ENCODE measurements around the gene SPOCD1. TPM values are rescaled to one million over a fixed set of nuclear protein-coding genes. Genes with fewer than 3 reads are reported as not detected.

Gene SPOCD1
- total RNA-seq, 1 experiment from 2014 or later: 64.0 TPM

DNA sequence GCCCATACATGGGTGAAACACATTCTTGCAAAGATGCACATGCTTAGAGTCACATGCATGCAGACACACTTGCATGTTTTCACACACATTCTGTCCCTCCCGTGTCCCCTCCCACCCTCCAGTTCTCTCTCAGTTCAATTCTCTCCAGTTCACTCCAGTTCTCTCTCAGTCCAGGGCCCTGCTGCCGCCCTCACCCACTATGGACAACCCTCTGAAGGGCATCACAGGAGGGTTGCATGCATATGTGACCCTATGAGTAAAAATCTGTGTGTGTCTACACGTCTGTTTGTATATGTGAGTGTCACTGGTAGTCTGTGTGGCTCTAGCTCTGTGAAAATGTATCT lies 29.9 kb downstream of the SPOCD1 start:
- H3K9me3 ChIP-seq (replicated peaks): no peaks in the 10 kb centered on the region
- DNase-seq (ENCODE audit: low read depth in 1 of 2, low spot score in 2 of 2): no peak
- no peak overlapping the region for H3K4me3 ChIP-seq
- no peak overlapping the region for H3K27ac ChIP-seq
- peaks cover under 1% of the 10 kb centered on the region; the same call in 1 of the 2 replicates for H3K36me3 ChIP-seq
- peaks cover 24% of the 10 kb centered on the region for H3K4me1 ChIP-seq (replicated peaks)
- H3K27me3 ChIP-seq (replicated peaks): no peaks in the 10 kb centered on the region

DNA sequence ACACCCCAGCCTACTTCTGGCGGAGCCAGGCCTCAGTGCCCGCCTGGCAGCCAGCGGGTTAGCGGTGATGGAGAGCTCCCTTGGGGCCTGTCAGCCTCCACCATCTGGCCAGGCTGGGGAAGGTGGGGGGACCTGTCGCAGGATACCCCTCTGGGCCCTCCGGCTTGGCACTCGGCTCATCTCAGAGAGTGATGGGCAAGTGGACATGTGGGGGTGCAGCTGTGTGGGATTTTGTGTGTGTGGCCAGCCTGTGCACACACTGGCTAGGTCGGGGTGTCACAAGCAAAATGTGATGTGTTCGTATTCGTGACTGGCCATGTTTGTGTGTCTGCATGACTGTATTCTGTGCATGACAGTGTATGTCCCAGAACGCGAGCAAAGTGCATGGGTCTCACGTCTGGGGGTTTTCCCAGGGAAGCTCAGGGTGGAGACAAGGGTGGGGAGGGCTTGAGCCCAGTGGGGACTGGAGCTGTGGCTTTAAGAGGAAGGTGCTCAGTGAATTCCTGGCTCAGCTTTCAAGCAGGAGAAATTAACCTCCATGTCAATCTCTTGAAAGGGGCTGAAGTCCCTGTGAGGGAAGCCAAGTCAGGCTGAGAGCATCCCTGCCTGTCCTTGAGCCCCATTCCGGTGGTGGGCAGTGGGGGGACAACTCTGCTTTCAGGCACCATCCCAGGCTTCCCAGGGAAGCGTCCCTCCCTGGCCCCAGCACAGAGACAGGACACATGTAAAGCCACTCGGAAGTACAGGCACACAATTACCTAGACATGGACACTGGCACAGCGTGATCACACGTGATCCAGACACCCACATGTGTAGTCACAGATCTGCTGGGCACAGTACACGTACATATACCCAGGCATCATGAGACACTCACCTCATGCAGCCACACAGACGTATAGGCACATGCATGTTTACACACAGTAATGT lies 30.5 kb downstream of the SPOCD1 start:
- no peak for DNase-seq (ENCODE audit: low read depth in 1 of 2, low spot score in 2 of 2)
- Histone ChIP-seq H3K27me3 (replicated peaks) (no peaks in the 10 kb centered on the region), H3K4me1 (replicated peaks) (peaks cover 24% of the 10 kb centered on the region), H3K36me3 (no peaks in the 10 kb centered on the region), H3K9me3 (replicated peaks) (no peaks in the 10 kb centered on the region), H3K4me3 (no peak overlapping the region), H3K27ac (no peak overlapping the region)

GRCh38 chr1:31784356-31785019 lies 31.3 kb downstream of the SPOCD1 start:
- Histone ChIP-seq H3K4me3 (no peak overlapping the region), H3K4me1 (replicated peaks) (peaks cover 23% of the 10 kb centered on the region), H3K9me3 (replicated peaks) (no peaks in the 10 kb centered on the region), H3K36me3 (no peaks in the 10 kb centered on the region), H3K27me3 (replicated peaks) (no peaks in the 10 kb centered on the region), H3K27ac (no peak overlapping the region)
- DNase-seq (ENCODE audit: low read depth in 1 of 2, low spot score in 2 of 2): no peak

DNA sequence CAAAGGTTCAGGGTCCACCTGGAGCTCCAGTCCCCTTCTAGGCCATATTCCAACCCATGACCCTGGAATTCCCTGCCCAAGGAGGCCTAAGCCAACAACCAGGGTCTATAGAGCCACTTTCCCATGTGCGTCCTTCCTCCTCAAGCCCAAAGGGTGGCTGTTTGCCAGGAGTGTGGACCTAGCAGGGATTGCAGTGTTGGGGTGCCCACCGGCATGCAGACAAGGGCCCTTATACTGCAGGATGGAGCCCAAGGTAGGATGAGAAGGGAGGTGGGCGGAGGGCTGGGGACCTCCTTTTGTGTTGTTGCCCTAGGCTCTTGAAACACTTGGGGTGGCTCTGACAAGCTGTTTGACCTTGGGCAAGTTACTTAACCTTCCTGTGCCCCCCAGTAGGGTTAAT lies 32.0 kb downstream of the SPOCD1 start:
- Histone ChIP-seq H3K4me3 (no peak overlapping the region), H3K27ac (no peak overlapping the region), H3K36me3 (no peaks in the 10 kb centered on the region), H3K9me3 (replicated peaks) (no peaks in the 10 kb centered on the region), H3K4me1 (replicated peaks) (peaks cover 19% of the 10 kb centered on the region), H3K27me3 (replicated peaks) (no peaks in the 10 kb centered on the region)
- DNase-seq (ENCODE audit: low read depth in 1 of 2, low spot score in 2 of 2): no peak

DNA sequence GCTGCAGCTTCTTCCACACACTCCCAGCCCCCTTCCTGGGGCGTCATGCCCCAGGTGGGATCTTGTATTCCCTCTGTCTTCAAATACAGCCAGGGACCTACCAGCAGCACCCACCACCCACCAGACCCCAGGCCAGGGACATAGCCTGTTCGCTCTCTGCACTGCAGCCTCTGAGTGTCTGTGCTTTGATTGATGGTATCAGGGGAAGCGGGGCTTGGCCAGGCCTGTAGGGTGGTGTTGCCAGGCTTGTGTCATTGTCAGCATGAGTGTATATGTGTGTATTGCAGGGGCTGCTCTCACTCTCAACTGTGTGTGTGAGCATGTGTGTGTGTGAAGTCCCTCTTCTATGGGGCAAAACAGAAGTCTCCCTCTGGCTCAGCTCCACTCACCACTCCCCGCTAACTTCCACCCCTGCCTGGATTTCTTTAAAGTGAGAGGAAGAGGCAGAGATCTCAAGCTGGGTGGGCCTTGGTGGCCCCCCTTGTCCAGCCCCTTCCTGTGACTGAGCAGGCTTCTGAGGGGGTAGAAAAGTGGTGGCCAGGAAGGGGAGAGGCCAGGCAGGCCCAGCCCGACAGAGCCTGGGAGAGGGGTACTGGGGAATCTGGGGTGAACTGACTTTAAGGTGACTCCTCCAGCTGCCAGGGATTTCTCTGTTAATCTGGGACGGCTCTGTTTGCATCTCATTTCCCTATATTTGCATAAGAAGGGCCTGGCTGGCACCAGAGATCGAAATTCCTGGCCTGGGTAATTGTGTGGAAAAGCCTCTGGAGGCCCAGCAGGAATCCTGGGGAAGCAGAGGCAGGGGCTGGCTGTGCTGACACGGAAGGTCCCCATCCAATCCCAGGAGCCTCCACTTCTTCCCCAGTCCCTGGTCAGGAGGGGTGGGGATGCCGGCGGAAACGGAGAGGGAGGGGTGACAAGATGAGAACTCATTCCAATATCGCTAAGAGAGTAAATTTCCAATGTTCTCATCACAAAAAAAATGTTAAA lies 33.1 kb downstream of the SPOCD1 start:
- H3K27ac ChIP-seq: no peak overlapping the region
- no peak for DNase-seq (ENCODE audit: low read depth in 1 of 2, low spot score in 2 of 2)
- peaks cover 11% of the 10 kb centered on the region for H3K4me1 ChIP-seq (replicated peaks)

DNA sequence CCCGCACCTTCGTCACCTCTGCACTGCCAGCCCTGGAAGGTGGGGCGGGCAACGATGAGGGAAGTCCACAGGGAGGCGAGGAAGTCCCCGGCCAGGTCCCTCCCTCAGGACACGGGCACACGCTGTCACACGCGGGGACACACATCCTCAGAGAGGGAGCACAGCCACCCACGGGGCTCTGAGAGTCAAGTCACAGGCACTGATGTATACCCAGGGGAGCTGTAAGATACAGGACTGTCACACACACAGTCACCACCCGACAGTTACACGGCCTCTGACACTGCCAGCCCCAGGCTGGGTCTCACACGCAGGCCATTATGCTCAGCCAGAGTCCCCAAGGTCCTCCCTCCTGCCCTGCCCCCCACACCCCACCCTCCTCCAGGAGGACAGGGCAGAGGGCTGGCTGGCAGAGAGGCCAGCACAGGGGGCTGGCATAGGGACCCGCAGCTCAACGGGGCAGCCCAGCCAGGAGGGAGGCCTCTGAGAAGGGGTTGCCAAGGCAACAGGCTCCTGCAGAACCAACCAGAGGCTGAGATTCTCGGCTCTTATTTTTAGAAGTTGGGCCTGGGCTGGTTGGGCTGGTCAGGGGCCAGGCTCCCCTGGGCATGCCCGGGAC lies 34.0 kb downstream of the SPOCD1 start:
- Histone ChIP-seq H3K27ac (no peak overlapping the region), H3K36me3 (no peaks in the 10 kb centered on the region), H3K4me3 (no peak overlapping the region), H3K4me1 (replicated peaks) (peaks cover 9% of the 10 kb centered on the region), H3K27me3 (replicated peaks) (no peaks in the 10 kb centered on the region), H3K9me3 (replicated peaks) (no peaks in the 10 kb centered on the region)
- no peak for DNase-seq (ENCODE audit: low read depth in 1 of 2, low spot score in 2 of 2)

More for the DNA sequence above, 33.1 kb downstream of the SPOCD1 start:
- Histone ChIP-seq H3K4me3 (no peak overlapping the region), H3K36me3 (no peaks in the 10 kb centered on the region), H3K27me3 (replicated peaks) (no peaks in the 10 kb centered on the region), H3K9me3 (replicated peaks) (no peaks in the 10 kb centered on the region)

DNA sequence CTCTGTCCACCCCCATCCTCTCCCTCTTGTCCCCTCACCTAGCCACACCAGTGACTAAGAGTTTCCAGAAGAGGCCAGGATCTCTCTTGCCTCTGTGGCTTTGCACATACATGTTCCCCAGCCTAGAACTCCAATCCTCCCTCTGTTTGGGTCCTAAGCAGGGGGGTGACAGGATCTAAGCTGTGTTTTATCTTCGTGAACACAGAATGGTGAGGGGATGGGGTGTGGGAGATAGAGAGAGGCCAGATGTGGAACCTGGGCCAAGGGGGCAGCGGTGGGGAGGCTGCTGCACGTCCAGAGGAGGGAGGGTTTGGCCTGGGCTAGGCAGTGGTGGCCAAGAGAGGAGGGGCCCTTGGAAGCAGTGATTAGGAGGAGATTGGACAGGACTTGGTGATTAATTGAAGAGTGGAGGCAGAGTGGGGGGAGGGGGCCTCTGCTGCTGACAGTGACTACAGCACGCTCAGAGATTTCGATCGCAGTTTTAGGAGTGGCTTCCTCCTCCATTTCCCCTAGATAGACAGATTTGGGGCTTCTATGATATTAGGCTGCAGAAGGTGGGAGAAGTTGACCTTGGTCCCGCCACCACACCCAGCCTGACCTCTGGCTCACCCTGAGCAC lies 34.6 kb downstream of the SPOCD1 start:
- Histone ChIP-seq H3K36me3 (no peaks in the 10 kb centered on the region), H3K27me3 (replicated peaks) (no peaks in the 10 kb centered on the region), H3K27ac (no peak overlapping the region), H3K9me3 (replicated peaks) (no peaks in the 10 kb centered on the region), H3K4me3 (no peak overlapping the region), H3K4me1 (replicated peaks) (peaks cover 9% of the 10 kb centered on the region)
- DNase-seq (ENCODE audit: low read depth in 1 of 2, low spot score in 2 of 2): no peak

DNA sequence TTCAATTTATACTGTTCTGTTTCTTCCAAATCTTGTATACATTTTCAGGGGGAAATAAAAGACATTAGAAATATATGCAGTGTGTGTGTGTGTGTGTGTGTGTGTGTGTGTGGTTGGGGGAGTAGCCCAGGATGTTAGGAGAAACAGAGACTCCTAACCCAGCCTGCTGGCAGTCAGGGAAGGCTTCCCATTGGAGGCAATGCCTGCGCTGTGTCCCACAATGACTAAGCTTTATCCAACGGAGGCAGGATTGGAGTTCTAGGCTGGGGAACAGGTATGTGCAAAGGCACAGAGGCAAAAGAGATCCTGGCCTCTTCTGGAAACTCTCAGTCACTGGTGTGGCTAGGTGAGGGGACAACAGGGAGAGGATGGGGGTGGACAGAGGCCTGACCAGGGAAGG lies 35.2 kb downstream of the SPOCD1 start:
- no peaks in the 10 kb centered on the region for H3K27me3 ChIP-seq (replicated peaks)
- no peak for DNase-seq (ENCODE audit: low read depth in 1 of 2, low spot score in 2 of 2)
- no peaks in the 10 kb centered on the region for H3K9me3 ChIP-seq (replicated peaks)
- no peak overlapping the region for H3K4me3 ChIP-seq
- no peaks in the 10 kb centered on the region for H3K36me3 ChIP-seq
- H3K4me1 ChIP-seq (replicated peaks): peaks cover 9% of the 10 kb centered on the region
- no peak overlapping the region for H3K27ac ChIP-seq

DNA sequence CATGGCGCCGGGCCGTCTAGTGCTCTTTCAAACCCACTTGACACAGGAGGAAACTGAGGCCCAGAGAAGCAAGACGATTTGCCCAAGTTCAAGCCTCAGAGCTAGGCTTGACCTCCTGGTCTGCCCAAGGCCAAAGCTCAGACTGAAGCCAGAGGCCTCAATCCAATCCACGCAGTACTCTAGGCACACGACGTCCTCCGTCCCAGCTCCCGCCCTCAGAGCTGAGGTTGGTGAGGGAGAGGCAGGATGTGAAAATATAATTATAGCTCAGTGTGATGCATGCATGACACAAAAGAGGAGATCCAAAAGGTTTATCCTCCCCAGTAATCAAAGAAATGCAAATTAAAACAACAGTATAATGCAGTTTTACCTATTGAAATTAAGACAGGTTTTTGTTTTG lies 36.1 kb downstream of the SPOCD1 start:
- H3K27ac ChIP-seq: no peak overlapping the region
- no peak for DNase-seq (ENCODE audit: low read depth in 1 of 2, low spot score in 2 of 2)
- H3K27me3 ChIP-seq (replicated peaks): no peaks in the 10 kb centered on the region
- no peaks in the 10 kb centered on the region for H3K36me3 ChIP-seq
- H3K9me3 ChIP-seq (replicated peaks): no peaks in the 10 kb centered on the region
- peaks cover 9% of the 10 kb centered on the region for H3K4me1 ChIP-seq (replicated peaks)
- H3K4me3 ChIP-seq: no peak overlapping the region

GRCh38 chr1:31778763-31779488 lies 36.9 kb downstream of the SPOCD1 start:
- no peak overlapping the region for H3K4me3 ChIP-seq
- DNase-seq (ENCODE audit: low read depth in 1 of 2, low spot score in 2 of 2): no peak
- 0 out of 2 replicates have a peak, but pooled peaks cover 3% of the 10 kb centered on the region for H3K27me3 ChIP-seq (replicated peaks)
- H3K9me3 ChIP-seq (replicated peaks): no peaks in the 10 kb centered on the region
- no peak overlapping the region for H3K27ac ChIP-seq
- H3K4me1 ChIP-seq (replicated peaks): peaks cover 9% of the 10 kb centered on the region
- no peaks in the 10 kb centered on the region for H3K36me3 ChIP-seq

- Histone ChIP-seq H3K4me3 (no peak overlapping the region), H3K27me3 (replicated peaks) (peaks cover 18% of the 10 kb centered on the region), H3K27ac (no peak overlapping the region), H3K36me3 (no peaks in the 10 kb centered on the region), H3K9me3 (replicated peaks) (no peaks in the 10 kb centered on the region), H3K4me1 (replicated peaks) (peaks cover 5% of the 10 kb centered on the region)
- no peak for DNase-seq (ENCODE audit: low read depth in 1 of 2, low spot score in 2 of 2)
Observed at GRCh38 chr1:31776516-31776915, 39.3 kb downstream of the SPOCD1 start.

DNA sequence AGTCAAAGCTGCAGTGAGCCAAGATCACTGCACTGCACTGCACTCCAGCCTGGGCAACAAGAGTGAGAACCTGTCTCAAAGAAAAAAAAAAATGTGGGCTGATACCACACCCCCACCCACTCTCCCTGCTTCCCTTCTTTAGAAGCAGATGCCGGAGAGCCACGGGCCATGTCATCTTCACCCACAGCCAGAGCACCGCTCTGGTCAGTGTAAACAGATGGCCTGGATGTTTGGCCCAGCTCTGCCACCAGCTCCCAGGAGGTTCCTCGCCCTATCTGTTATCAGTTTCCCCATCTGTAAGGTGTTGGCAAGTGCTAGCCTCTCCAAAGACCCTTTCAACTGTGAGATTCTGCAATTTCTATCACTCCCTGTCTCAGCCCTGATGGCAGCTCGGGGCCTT lies 39.8 kb downstream of the SPOCD1 start:
- Histone ChIP-seq H3K4me3 (no peak overlapping the region), H3K36me3 (no peaks in the 10 kb centered on the region), H3K27ac (no peak overlapping the region), H3K4me1 (replicated peaks) (peaks cover under 1% of the 10 kb centered on the region), H3K9me3 (replicated peaks) (no peaks in the 10 kb centered on the region), H3K27me3 (replicated peaks) (peaks cover 18% of the 10 kb centered on the region)
- no peak for DNase-seq (ENCODE audit: low read depth in 1 of 2, low spot score in 2 of 2)

All from SJSA1 (cell line).